Measurements from ENCODE around the gene PCDH20. TPM values are rescaled to one million over a fixed set of nuclear protein-coding genes. Genes with fewer than 3 reads are reported as not detected.

Gene PCDH20
- total and polyA plus RNA-seq, 4 experiments from 2014 or later: not detected

DNA sequence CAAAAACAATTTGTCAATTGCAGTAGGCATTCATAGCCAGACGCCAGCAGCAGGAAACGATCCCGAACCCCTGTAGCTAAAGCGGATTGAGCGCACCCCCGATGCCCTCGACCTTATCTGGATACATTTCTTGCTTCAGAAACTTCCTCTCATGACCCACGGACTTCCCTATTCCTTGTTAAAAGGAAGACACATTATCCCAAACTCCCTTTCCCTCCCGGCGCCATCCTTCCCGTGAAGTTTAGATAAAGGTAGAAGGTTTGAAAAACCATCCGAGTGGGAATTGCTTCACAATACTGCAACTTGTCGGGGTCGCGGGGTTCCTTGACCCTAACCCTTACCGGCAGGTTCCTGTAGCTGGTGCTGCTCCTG is 977 bp downstream of the PCDH20 start:
- CTCF ChIA-PET (ENCODE audit: partially characterized antibody): no interaction called here
- Mint-ChIP-seq H3K27ac (peak overlapping the region in 1 of 7 donors; percentile 59), H3K27me3 (peaks cover 11 to 16% of the 10 kb centered on the region in 2 donors), H3K9me3 (peaks cover 0 to 18% (median 10%) of the 10 kb centered on the region in 8 donors), H3K4me1 (no peaks in the 10 kb centered on the region), H3K4me3 (no peak overlapping the region), H3K36me3 (no peaks in the 10 kb centered on the region)
- no peaks in the 10 kb centered on the region for H3K4me1 ChIP-seq (ENCODE audit: insufficient read depth, low read length)
- POLR2A ChIA-PET (ENCODE audit: partially characterized antibody): no interaction called here
- intact Hi-C loops (cut with micrococcal nuclease): no loop called here
- DNase-seq: no peak
- H3K36me3 ChIP-seq (ENCODE audit: insufficient read depth, low read length): no peaks in the 10 kb centered on the region
- H3K27me3 ChIP-seq (ENCODE audit: insufficient read depth, low read length): no peaks in the 10 kb centered on the region
- no peak overlapping the region for H3K4me3 ChIP-seq (ENCODE audit: low read length in 2 of 2)
- H3K27ac ChIP-seq (ENCODE audit: low read depth, low read length): no peak overlapping the region
- H3K9me3 ChIP-seq (ENCODE audit: control insufficient read depth in 1 of 2, low read length in 2 of 2): no peaks in the 10 kb centered on the region

DNA sequence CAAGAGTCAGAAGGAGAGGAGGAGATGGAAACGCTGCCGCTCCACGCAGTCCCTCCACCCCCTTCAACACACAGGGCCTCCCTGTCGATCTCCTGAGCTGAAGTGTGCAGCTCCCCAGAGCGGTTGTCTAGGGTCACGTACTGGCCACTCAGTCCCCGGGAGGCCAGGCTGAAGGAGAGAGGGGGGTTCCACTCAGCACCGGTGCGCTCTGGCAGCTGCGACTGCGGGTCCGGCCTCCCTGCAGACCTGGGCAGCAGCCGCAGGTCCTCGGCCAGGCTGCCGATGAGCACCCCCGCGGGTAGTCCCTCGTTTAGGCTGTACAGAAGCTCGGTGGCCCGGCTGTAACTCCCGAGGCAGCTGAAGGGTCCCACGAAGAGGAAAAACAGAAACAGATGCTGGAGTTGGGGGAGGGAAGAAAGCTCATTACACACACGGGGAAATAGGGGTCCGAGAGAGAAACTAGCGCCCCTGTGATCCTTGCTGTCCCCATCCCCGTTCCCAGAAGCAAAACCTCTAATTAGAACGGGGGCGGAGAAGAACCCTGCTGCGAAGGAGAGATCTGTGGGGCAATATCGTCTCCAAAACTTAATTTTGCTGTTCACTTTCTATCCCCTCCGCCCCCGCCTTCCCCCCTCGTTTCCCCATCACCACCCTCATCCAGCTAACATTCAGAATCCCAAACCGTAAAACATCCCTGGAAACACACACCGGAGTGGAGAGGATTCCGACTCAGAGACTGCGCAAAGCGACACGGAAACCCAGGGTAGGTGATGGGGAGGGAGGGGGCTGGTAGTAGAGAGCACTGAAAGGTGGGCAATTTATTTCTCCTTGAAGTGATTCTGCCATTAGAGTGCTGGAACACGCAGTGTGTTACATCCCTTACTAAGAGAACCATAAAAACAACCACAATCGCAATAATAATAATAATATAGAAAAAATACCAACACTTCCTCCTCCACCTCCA is 1.8 kb downstream of the PCDH20 start:
- Mint-ChIP-seq H3K27me3 (peaks cover 11 to 16% of the 10 kb centered on the region in 2 donors), H3K9me3 (peaks cover 0 to 18% (median 10%) of the 10 kb centered on the region in 8 donors), H3K27ac (no peak overlapping the region), H3K36me3 (no peaks in the 10 kb centered on the region), H3K4me3 (no peak overlapping the region), H3K4me1 (no peaks in the 10 kb centered on the region)
- CTCF ChIA-PET (ENCODE audit: partially characterized antibody): no interaction called here
- no peaks in the 10 kb centered on the region for H3K9me3 ChIP-seq (ENCODE audit: control insufficient read depth in 1 of 2, low read length in 2 of 2)
- H3K27me3 ChIP-seq (ENCODE audit: insufficient read depth, low read length): no peaks in the 10 kb centered on the region
- POLR2A ChIA-PET (ENCODE audit: partially characterized antibody): no interaction called here
- H3K27ac ChIP-seq (ENCODE audit: low read depth, low read length): no peak overlapping the region
- H3K4me1 ChIP-seq (ENCODE audit: insufficient read depth, low read length): no peaks in the 10 kb centered on the region
- intact Hi-C loops (cut with micrococcal nuclease): no loop called here
- H3K36me3 ChIP-seq (ENCODE audit: insufficient read depth, low read length): no peaks in the 10 kb centered on the region
- H3K4me3 ChIP-seq (ENCODE audit: low read length in 2 of 2): no peak overlapping the region
- DNase-seq: no peak

DNA sequence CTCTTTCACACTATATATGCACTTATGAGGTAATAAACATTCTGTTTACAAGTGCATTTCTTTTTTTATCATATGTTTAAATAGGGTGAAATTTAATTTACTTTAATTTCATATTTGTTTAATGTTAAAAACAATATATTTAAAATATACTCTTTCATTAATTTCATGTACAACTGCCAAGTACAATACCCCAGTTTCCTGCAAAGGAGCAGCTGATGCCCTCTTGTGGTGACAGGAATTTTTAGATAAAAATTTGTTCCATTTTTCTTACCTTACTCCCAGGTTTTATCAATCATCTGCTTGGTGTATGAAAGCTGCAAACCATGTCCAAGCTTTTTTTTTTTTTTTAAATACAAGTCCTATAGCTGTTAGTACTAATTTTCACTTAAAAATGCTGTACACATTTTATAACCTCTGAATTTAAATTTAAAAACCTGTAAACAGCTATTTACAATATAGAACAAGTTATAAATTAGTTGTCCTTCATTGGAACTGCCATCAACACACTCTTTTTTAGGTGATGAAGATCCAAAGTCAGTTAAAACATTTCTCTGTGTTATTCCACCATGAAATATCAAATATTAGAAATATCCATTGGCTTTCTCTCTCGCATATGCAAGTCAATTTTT is 4.9 kb downstream of the PCDH20 start:
- Histone ChIP-seq H3K9me3 (ENCODE audit: control insufficient read depth in 1 of 2, low read length in 2 of 2) (no peaks in the 10 kb centered on the region), H3K4me1 (ENCODE audit: insufficient read depth, low read length) (no peaks in the 10 kb centered on the region), H3K27ac (ENCODE audit: low read depth, low read length) (no peak overlapping the region), H3K36me3 (ENCODE audit: insufficient read depth, low read length) (no peaks in the 10 kb centered on the region), H3K4me3 (ENCODE audit: low read length in 2 of 2) (no peak overlapping the region), H3K27me3 (ENCODE audit: insufficient read depth, low read length) (no peaks in the 10 kb centered on the region)
- CTCF ChIA-PET (ENCODE audit: partially characterized antibody): no interaction called here
- Mint-ChIP-seq H3K36me3 (no peaks in the 10 kb centered on the region), H3K27me3 (peaks cover 11 to 15% of the 10 kb centered on the region in 2 donors), H3K4me1 (no peaks in the 10 kb centered on the region), H3K27ac (no peak overlapping the region), H3K9me3 (peaks cover 0 to 17% (median 7%) of the 10 kb centered on the region in 8 donors), H3K4me3 (no peak overlapping the region)
- POLR2A ChIA-PET (ENCODE audit: partially characterized antibody): no interaction called here
- intact Hi-C loops (cut with micrococcal nuclease): no loop called here
- no peak for DNase-seq

DNA sequence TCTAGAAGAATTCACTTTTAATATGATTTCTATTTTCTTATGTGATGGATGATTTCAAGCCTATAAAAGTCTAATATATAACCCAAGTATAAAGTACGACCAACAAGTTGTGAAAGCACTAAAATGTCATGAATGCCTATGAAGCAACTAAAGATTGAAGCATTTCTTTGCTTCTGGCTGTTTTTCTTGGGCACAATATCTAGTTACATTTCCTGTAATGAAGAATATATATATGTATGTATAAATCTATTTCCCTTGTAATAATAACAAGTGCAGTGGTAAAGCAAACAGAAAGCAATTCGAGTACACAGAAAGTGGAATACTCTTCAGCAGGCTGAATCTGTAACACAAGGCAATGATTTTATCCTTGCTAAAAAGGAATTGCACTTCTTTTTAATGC is 5.4 kb downstream of the PCDH20 start:
- H3K36me3 ChIP-seq (ENCODE audit: insufficient read depth, low read length): no peaks in the 10 kb centered on the region

DNA sequence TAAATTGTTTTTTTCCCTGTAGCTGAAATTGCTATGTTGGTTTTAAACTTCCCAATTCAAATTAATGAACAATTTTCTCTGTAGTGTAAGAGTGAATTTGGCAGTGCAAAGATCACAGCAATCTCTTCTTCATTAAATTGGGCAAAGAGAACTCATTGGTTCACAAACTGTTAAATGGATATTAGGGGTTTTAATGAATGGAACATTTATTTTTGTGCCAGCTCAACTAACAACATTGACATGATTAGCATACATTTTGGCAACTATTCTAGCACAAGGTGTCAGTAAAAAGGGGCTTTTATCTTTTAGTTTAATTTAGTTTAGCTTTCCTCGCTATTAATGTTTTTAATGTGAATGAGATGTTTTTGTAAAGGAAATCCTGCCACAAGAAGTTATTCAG is 7.1 kb downstream of the PCDH20 start:
- Mint-ChIP-seq H3K4me3 (no peak overlapping the region), H3K9me3 (peaks cover 0 to 13% (median 4%) of the 10 kb centered on the region in 8 donors), H3K27me3 (peaks cover 0 to 6% of the 10 kb centered on the region in 2 donors), H3K27ac (no peak overlapping the region), H3K4me1 (no peaks in the 10 kb centered on the region), H3K36me3 (no peaks in the 10 kb centered on the region)
- ChIA-PET POLR2A (ENCODE audit: partially characterized antibody) (no interaction called here), CTCF (ENCODE audit: partially characterized antibody) (no interaction called here)
- intact Hi-C loops (cut with micrococcal nuclease): no loop called here
- H3K4me3 ChIP-seq (ENCODE audit: low read length in 2 of 2): no peak overlapping the region
- no peak for DNase-seq
- no peaks in the 10 kb centered on the region for H3K4me1 ChIP-seq (ENCODE audit: insufficient read depth, low read length)
- no peaks in the 10 kb centered on the region for H3K36me3 ChIP-seq (ENCODE audit: insufficient read depth, low read length)
- H3K9me3 ChIP-seq (ENCODE audit: control insufficient read depth in 1 of 2, low read length in 2 of 2): no peaks in the 10 kb centered on the region
- H3K27me3 ChIP-seq (ENCODE audit: insufficient read depth, low read length): no peaks in the 10 kb centered on the region
- no peak overlapping the region for H3K27ac ChIP-seq (ENCODE audit: low read depth, low read length)

More for the DNA sequence above, 5.4 kb downstream of the PCDH20 start:
- no peak for DNase-seq
- H3K27ac ChIP-seq (ENCODE audit: low read depth, low read length): no peak overlapping the region
- no peak overlapping the region for H3K4me3 ChIP-seq (ENCODE audit: low read length in 2 of 2)
- H3K4me1 ChIP-seq (ENCODE audit: insufficient read depth, low read length): no peaks in the 10 kb centered on the region
- H3K27me3 ChIP-seq (ENCODE audit: insufficient read depth, low read length): no peaks in the 10 kb centered on the region
- Mint-ChIP-seq H3K27me3 (peaks cover 7 to 10% of the 10 kb centered on the region in 2 donors), H3K4me3 (no peak overlapping the region), H3K36me3 (no peaks in the 10 kb centered on the region), H3K4me1 (no peaks in the 10 kb centered on the region), H3K9me3 (peaks cover 0 to 14% (median 6%) of the 10 kb centered on the region in 8 donors), H3K27ac (no peak overlapping the region)
- ChIA-PET CTCF (ENCODE audit: partially characterized antibody) (no interaction called here), POLR2A (ENCODE audit: partially characterized antibody) (no interaction called here)
- no peaks in the 10 kb centered on the region for H3K9me3 ChIP-seq (ENCODE audit: control insufficient read depth in 1 of 2, low read length in 2 of 2)
- intact Hi-C loops (cut with micrococcal nuclease): no loop called here

DNA sequence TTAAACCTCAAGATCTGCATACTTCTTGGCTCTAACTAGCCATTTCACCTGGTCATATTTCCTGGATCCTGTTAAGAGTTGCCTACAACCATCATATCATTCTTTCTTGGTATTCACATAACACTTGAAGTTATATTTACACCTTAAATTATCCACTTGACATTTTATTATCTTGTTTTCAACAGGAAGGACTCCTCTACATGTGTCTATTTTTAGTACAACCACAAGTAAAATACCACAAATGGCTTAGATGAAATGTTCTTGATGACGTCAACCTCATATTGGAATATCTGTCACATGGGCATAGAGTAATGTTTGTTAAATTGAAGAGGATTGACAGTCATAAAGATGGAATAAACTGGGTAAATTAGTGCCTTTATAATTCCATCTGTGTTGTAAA is 9.4 kb downstream of the PCDH20 start:
- Histone ChIP-seq H3K36me3 (ENCODE audit: insufficient read depth, low read length) (no peaks in the 10 kb centered on the region), H3K4me3 (ENCODE audit: low read length in 2 of 2) (no peak overlapping the region), H3K27me3 (ENCODE audit: insufficient read depth, low read length) (no peaks in the 10 kb centered on the region), H3K4me1 (ENCODE audit: insufficient read depth, low read length) (no peaks in the 10 kb centered on the region), H3K9me3 (ENCODE audit: control insufficient read depth in 1 of 2, low read length in 2 of 2) (no peaks in the 10 kb centered on the region), H3K27ac (ENCODE audit: low read depth, low read length) (no peak overlapping the region)
- Mint-ChIP-seq H3K9me3 (peaks cover 0 to 3% (median under 1%) of the 10 kb centered on the region in 8 donors), H3K4me1 (no peaks in the 10 kb centered on the region), H3K4me3 (no peak overlapping the region), H3K27me3 (no peaks in the 10 kb centered on the region), H3K27ac (no peak overlapping the region), H3K36me3 (no peaks in the 10 kb centered on the region)
- no peak for DNase-seq
- ChIA-PET POLR2A (ENCODE audit: partially characterized antibody) (no interaction called here), CTCF (ENCODE audit: partially characterized antibody) (no interaction called here)
- intact Hi-C loops (cut with micrococcal nuclease): no loop called here

DNA sequence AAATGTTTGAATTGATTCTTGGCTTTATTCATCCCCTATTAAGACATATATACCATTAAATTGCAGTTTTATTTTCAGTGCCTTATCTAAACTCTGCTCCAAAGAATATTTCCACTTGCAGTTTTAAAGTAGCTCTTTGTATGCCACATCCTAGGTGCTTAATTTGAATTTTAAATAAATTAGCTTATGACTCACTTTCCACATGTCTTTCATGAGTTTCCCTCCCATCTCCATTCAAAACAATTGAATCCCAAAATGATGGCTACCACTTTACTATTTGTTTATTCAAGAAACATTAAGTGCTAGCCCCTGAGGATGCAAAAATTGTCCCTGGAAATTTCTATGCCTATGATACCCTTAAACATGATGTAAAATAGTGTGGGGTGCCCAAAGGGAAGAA is 19.5 kb downstream of the PCDH20 start:
- intact Hi-C loops (cut with micrococcal nuclease): no loop called here
- ChIA-PET POLR2A (ENCODE audit: partially characterized antibody) (no interaction called here), CTCF (ENCODE audit: partially characterized antibody) (no interaction called here)
- H3K36me3 Mint-ChIP-seq: no peaks in the 10 kb centered on the region
- no peak overlapping the region for H3K27ac Mint-ChIP-seq
- Histone ChIP-seq H3K27me3 (ENCODE audit: insufficient read depth, low read length) (no peaks in the 10 kb centered on the region), H3K27ac (ENCODE audit: low read depth, low read length) (no peak overlapping the region), H3K4me1 (ENCODE audit: insufficient read depth, low read length) (no peaks in the 10 kb centered on the region), H3K36me3 (ENCODE audit: insufficient read depth, low read length) (no peaks in the 10 kb centered on the region), H3K4me3 (ENCODE audit: low read length in 2 of 2) (no peak overlapping the region), H3K9me3 (ENCODE audit: control insufficient read depth in 1 of 2, low read length in 2 of 2) (peaks cover 0 to 4% of the 10 kb centered on the region in 2 donors)
- H3K4me1 Mint-ChIP-seq: no peaks in the 10 kb centered on the region
- H3K4me3 Mint-ChIP-seq: no peak overlapping the region
- peaks cover 0 to 25% (median 8%) of the 10 kb centered on the region in 8 donors for H3K9me3 Mint-ChIP-seq
- no peak for DNase-seq
- no peaks in the 10 kb centered on the region for H3K27me3 Mint-ChIP-seq

Measured in CD4-positive, alpha-beta memory T cell (primary cell).